GM06990 (cell line): ENCODE data around the gene MRPL53.

ENCODE experiments used
- DNase-seq: peaks from one replicate; pipeline ENCODE4 v3.0.0-alpha.2; 2011; ENCODE audit not compliant: insufficient read length; ENCODE audit errors: extremely low read depth
- H3K27me3 ChIP-seq: replicated peaks from 2 replicates; pipeline ENCODE4 v1.6.0; 2011; ENCODE audit warnings: low read length; ENCODE audit not compliant: control insufficient read depth, insufficient read depth
- H3K36me3 ChIP-seq: 2 replicates; pipeline ENCODE4 v1.5.1; 2011; ENCODE audit warnings: low read length; ENCODE audit not compliant: control insufficient read depth, insufficient read depth
- H3K4me3 ChIP-seq: replicated peaks from 2 replicates; pipeline ENCODE4 v1.5.1; 2011; ENCODE audit warnings: low read depth, mild to moderate bottlenecking, control low read depth, low read length
- CTCF ChIP-seq: IDR thresholded peaks from 2 replicates; pipeline ENCODE4 v1.5.1; 2011; ENCODE audit warnings: low read length, control low read depth, mild to moderate bottlenecking, inconsistent platforms; ENCODE audit not compliant: insufficient read depth, poor library complexity, severe bottlenecking

Gene MRPL53

GRCh38 chr2:74507145-74507925 lies 34.9 kb upstream of the MRPL53 start, which contains the start of gene PCGF1:
PCGF1 (minus strand) TSS chr2:74507695; CDS start chr2:74507668, 27 bp downstream.
- DNase-seq: peak; percentile 99
- Histone ChIP-seq H3K27me3 (no peaks in the 10 kb centered on the region), H3K4me3 (peak within 1 kb of the TSS; percentile 93), H3K36me3 (peaks cover 4% of the 10 kb centered on the region)
- peak; percentile 83 for TF ChIP-seq CTCF

GRCh38 chr2:74505448-74506246 lies 33.2 kb upstream of the MRPL53 start:
- no peak overlapping the region for H3K4me3 ChIP-seq
- TF ChIP-seq CTCF: no peak
- H3K27me3 ChIP-seq: no peaks in the 10 kb centered on the region
- peaks cover 4% of the 10 kb centered on the region for H3K36me3 ChIP-seq
- DNase-seq: no peak

- no peaks in the 10 kb centered on the region for H3K27me3 ChIP-seq
- no peak for TF ChIP-seq CTCF
- no peak for DNase-seq
Measured at GRCh38 chr2:74504591-74504990, 32.1 kb upstream of the MRPL53 start.

GRCh38 chr2:74503506-74504475 lies 31.3 kb upstream of the MRPL53 start:
- no peak for TF ChIP-seq CTCF
- DNase-seq: no peak
- no peaks in the 10 kb centered on the region; the same call in none of the 2 replicates for H3K27me3 ChIP-seq
- peak overlapping the region; percentile 71 for H3K4me3 ChIP-seq
- H3K36me3 ChIP-seq: peaks cover 4% of the 10 kb centered on the region

More at GRCh38 chr2:74504591-74504990, 32.1 kb upstream of the MRPL53 start:
- Histone ChIP-seq H3K4me3 (no peak overlapping the region), H3K36me3 (peaks cover 4% of the 10 kb centered on the region)

- peak; percentile 83 for DNase-seq
- H3K27me3 ChIP-seq: peaks cover 2% of the 10 kb centered on the region
- peak overlapping the region; percentile 71 for H3K4me3 ChIP-seq
- TF ChIP-seq CTCF: peak; percentile 69
- H3K36me3 ChIP-seq: peaks cover 4% of the 10 kb centered on the region
Measured at GRCh38 chr2:74502720-74503505, 30.4 kb upstream of the MRPL53 start.
